Erythroblast (primary cell): ENCODE measurements around the gene RGS19.
"Not testable (repeated sequence)": the region's sequence is repeated elsewhere in the genome, so short reads cannot be mapped to it uniquely, and the experiment has no call there.

Experiments used
- DNase-seq, 2 experiments: peaks; one replicate each; lab custom pipeline; 2025; lab: John Stamatoyannopoulos, UW
- GATA1 ChIP-seq: IDR thresholded peaks from 2 replicates; pipeline ENCODE4 v1.6.1; 2011; ENCODE audit warnings: low read depth, mild to moderate bottlenecking, control low read depth, low read length, moderate library complexity
- POLR2A ChIP-seq: IDR thresholded peaks from 2 replicates; pipeline ENCODE4 v1.6.1; 2011; ENCODE audit warnings: mild to moderate bottlenecking, low read length

Gene RGS19

DNA sequence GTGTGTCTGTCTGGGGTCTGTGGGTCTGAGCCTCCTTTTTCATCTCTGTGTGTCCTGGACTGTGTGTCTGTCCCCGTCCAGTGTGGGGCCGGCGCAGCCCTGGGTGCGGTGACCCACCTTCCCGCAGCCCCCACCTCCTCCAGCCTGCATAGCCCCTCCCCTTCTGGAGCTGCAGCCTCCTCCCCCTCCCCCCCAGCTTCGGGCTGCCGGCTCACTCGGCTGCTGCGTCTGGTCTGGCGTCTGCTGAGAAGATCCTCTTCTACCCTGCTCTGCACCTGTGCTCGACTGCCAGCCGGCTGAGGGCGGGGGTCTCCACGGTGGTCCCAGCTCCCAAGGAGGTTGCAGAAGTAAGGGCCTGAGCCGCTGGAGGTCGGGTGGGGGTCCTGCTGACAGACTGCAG lies 12.5 kb upstream of the RGS19 start:
- no peak for DNase-seq
- no peak for TF ChIP-seq GATA1
- TF ChIP-seq POLR2A: no peak

DNA sequence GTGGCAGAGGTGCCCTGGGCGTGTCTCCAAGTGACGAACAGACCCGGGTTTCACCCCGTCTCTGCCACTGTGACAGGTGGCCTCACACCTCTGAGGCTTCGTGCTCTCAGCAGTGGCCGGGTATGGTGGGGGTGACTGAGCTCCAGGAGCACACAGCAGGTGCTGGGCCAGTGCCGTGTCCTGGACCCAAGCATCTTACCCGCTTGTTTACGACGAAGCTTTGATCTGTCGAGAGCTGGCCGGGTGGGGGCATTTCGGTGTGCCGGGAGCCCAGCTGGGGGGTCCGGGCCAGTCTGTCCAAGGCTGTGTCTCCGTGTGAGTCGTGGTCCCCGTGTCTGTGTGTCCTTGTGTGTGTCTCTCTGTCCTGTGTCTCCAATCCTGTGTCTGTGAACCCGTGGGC lies 12.0 kb upstream of the RGS19 start:
- TF ChIP-seq POLR2A: no peak
- no peak for TF ChIP-seq GATA1
- no peak for DNase-seq

DNA sequence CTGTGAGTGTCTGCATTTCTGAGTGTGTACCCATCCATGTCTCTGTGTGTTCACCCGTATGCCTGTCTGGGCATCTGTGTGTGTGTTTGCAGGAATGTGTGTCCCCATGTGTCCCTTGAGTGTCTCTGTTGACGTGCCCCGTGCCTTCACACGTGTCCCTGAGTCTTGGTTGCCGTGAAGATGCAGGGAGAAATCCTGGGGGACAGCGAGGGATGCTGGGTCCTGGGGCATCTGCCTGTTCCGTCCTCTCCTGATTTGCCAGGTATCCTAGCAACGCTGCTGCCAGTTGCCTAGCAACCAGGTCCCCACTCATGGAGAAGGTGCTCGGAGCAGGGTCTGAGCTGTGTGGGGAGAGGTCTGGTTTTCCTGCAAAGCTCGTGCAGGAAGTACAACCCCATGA lies 10.8 kb upstream of the RGS19 start:
- TF ChIP-seq GATA1 (no peak), POLR2A (no peak)
- DNase-seq: no peak

DNA sequence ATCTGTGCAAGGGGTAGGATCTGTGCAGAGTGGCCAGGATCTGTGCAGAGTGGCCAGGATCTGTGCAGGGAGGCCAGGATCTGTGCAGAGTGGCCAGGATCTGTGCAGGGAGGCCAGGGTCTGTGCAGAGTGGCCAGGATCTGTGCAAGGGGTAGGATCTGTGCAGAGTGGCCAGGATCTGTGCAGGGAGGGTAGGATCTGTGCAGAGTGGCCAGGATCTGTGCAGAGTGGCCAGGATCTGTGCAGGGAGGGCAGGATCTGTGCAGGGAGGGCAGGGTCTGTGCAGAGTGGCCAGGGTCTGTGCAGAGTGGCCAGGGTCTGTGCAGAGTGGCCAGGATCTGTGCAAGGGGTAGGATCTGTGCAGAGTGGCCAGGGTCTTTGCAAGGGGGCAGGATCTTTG lies 9.3 kb upstream of the RGS19 start:
- DNase-seq: peak; percentile 20 to 22

DNA sequence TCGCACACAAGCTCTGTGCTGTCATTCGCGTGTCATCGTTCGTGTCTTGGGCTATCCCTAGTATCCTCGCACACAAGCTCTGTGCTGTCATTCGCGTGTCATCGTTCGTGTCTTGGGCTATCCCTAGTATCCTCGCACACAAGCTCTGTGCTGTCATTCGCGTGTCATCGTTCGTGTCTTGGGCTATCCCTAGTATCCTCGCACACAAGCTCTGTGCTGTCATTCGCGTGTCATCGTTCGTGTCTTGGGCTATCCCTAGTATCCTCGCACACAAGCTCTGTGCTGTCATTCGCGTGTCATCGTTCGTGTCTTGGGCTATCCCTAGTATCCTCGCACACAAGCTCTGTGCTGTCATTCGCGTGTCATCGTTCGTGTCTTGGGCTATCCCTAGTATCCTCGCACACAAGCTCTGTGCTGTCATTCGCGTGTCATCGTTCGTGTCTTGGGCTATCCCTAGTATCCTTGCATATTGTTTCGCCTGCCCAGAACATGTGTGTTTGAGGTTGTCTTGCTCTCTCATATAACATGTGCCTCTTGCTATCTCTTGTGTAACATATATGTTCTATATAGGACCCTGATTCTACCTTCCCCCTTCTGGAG lies 8.0 kb upstream of the RGS19 start:
- DNase-seq: not testable (repeated sequence)

DNA sequence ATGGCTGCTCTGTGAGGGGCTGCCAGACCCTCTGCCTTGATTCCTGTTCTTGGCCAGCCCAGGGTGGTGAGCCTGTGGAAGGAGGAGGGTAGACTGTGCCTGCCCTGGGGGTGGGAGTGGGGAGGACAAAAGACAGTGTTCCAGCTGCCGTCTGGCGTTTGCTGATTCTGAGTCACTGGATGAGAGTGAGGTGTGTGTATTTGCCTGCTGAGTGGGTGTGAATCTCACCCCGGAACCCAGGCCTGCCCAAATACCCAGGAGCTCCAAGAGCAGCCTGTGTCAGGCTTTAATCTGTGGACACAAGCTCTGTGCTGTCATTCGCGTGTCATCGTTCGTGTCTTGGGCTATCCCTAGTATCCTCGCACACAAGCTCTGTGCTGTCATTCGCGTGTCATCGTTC lies 7.5 kb upstream of the RGS19 start:
- no peak for DNase-seq
- TF ChIP-seq GATA1 (no peak), POLR2A (no peak)

DNA sequence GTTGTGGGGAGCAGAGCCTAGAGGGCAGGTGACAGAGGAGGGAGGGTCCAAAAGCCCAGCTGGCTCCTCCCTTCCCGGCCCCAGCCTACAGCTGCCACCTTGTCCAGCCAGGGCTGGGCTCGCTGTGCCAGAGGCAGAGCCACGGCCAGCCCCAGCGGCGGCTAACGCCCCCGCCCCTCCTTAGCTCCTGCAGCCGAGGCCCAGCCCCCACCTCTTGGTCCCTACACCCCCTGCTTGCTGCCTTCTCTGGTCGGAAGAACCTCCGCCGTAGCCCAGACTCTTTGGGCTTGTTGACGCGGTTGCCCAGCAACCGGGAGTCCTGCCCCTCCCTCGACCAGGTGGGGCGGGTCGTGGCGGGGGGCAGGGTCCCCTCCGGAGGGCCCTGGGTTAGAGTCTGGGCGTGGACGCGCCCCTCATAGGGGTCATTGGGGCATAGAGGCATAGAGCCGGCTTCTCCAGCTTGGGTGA lies 5.4 kb upstream of the RGS19 start:
- TF ChIP-seq POLR2A (no peak), GATA1 (no peak)

DNA sequence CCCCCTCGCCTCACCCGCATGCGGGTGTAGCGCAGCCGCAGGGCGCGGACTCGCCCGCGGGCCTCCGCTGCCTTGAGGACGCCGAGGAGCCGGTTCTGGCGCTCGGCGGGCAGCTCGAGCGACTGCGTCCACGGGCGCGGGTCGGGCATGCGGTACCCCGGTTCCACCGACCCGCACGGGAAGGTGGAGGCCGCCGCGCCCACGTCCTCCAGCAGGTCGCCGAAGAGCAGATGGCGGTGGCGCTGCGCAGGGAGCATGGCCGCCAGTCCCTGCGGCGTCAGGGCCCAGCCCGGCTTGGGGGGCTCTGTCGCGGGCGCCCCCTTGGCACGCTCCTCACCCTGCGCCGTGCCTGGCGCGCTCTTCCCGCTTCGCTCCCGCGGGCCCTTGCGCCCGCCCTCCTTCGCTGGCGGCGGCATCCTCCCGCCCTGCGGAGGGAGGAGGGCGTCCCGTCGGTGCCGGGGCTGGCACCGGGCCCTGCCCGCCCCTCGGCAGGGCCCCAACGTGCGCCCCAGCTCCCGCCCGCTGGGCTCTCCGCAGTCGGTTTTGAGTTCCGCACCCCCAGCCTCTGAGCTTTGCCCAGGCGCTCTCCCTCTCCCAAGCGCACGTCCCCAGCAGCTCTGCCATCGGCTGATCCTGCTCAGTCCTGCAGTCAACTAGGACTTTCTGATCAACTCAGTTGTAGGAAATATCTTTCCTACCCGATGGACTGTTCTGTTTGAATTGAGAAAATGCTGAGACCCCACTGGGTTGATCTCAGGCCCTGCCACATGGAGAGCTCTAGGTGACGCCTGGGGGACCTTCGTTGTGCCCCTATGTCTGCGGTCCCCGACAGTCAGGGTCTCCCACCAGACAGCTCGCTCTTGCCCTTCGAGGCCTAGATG lies 4.7 kb upstream of the RGS19 start, which contains the start of gene LKAAEAR1:
LKAAEAR1 (minus strand) TSS at position 595 of the 881 bp plus-strand sequence; CDS start at position 416, 179 bp downstream.
- no peak for TF ChIP-seq GATA1
- DNase-seq: no peak

More for the DNA sequence above, 5.4 kb upstream of the RGS19 start:
- DNase-seq: no peak

DNA sequence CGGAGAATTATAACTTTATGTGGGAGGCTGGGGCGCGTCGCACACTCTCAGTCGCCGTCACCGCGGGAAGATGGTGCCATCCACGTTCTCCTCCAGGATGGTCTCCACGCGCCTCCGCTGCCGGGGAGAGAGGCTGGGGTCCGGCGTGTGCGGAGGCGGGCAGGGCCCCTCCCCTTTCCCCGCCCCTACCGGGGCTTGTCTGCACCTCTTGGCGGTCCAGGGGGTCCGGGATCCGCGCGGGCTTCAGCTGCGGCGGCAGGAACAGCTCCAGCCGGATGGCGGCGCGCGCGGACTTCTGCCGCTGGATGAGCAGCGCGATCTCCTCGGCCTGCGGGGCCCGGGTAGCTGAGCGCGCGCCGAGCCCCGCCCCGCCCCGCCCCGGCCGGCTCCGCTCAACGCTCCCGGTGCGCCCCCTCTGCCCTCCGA lies 4.1 kb upstream of the RGS19 start:
- TF ChIP-seq GATA1 (no peak), POLR2A (no peak)
- DNase-seq: peak; percentile 75 to 77

DNA sequence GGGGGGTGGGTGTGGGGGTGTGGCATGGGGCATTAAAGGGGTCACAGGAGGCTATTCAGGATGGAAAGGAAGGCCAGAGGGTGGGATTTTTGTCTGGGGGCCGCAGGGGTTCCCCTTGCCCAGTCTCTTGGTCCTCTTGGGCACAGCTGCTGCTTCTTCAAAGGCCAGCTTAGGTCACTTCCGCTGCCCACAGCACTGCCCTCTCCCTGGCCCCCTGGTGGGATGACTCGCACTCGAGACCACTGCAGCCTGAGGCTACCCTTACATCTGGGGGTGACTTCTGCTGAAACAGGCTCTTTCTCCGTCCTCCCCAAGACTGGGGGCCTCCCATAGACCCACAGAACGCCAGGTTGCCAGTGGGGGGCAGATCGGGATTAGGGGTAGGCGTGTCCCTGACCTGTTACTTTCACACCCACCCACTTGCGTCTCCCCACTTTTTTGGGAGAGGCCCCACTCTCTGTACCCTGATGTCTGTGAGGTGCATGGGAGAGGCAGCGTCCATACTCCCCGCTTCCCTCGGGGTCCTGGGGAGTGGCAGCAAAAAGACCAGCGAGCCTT lies 3.6 kb upstream of the RGS19 start:
- no peak for DNase-seq
- TF ChIP-seq GATA1 (no peak), POLR2A (no peak)

DNA sequence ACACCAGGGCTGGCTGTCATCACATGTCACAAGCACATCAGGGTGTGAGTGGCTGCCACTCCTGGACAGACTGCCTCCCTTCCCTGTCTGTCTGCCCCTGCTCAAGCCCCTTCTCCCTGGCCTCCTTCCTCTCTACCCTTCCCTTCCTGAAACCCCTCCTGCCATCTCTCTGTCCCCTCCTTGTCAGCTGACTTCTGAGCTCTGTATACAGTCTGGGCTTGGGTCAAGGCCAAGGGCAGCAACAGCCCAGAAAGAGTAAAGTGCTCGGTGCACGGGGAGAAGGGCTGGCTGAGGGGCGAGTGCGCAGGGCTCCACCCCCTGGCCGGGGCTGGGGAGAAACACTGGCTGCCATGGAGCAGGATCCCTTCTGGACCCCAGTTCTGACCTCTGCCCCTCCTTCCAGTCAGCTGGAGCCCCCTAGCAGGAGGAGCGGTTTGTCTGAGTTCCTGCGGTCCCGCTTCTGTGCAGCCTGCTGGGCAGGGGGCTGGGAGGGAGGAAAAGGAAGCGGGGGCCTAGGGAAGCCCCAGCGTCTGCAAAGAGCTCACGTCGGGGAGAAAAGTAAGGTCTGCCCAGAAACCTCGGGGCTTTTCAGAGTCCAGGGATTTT lies 2.9 kb upstream of the RGS19 start:
- no peak for TF ChIP-seq GATA1
- no peak for TF ChIP-seq POLR2A
- no peak for DNase-seq

DNA sequence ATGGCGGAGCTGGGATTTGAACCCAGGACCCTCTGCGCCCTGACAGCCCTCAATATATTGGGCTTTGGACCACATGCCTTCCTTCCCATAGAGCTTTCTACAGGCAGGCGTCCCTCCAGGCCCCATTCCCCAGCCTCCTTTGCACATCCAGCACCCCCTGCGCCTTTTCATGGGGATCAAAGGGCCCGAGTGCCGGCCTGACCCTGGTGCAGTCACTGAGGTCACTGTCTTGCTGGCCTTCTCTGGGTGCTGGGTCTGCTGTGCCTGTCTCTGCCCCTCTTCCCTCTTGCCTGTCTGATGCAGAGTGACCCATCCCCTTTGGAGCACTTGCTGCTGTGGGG lies 2.3 kb upstream of the RGS19 start:
- no peak for TF ChIP-seq POLR2A
- no peak for TF ChIP-seq GATA1
- DNase-seq: no peak

DNA sequence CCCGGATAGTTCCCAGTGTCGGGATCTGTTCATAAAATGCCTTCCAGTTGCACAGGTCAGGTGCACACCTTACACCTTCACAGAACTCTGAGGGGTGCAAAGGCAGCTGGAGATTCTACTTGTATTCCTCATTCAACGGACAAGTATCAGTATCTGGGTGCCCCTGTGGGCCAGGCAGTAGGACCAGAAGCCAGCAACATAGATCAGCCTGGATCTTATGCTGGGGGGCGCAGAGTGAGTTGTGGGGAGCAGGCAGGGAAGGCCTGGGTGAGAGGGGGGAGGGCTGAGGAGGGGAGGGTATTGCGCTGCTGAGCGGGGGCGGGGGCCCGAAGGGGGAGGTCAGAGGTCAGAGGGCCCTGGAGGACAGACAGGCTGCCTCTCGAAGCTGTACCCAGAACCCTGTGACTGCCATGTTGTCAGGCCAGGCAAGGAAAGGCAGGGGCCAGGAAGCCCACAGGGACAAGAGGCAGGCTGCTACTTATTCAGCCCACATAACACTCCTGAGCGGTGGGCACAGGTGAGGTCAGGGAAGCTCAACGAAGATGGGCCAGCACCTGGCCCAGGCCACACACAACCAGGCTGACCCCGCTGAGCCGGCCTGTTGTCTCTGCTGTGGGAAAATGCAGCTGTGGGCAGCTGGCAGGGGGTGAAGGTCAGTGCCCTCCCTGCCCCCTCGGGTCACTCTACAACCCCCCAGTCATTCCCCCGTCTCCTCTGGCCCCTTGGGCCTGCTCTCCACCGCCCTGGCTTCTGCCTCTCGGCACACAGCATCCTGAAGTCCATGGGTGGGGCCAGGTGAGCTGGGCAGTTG lies 1.7 kb upstream of the RGS19 start:
- TF ChIP-seq POLR2A: no peak
- no peak for TF ChIP-seq GATA1
- no peak for DNase-seq
